Astrocyte (in vitro differentiated cells and primary cell): ENCODE measurements around the gene TGFBI. TPM values are rescaled to one million over a fixed set of nuclear protein-coding genes. Genes with fewer than 3 reads are reported as not detected.

Experiments used
- DNase-seq: peaks from one replicate; pipeline ENCODE4 v3.0.0-alpha.2; 2010; ENCODE audit warnings: low read depth
- FAIRE-seq: peaks from 2 replicates; lab custom pipeline; 2011; peaks lifted over from hg19 to GRCh38; lab: Jason Lieb, UNC
- H2AFZ ChIP-seq: 2 replicates; pipeline ENCODE4 v1.6.0; 2012; ENCODE audit warnings: low read depth, low read length, inconsistent platforms
- H3K27ac ChIP-seq: 2 replicates; pipeline ENCODE4 v1.5.1; 2011; ENCODE audit warnings: low read depth, low read length, inconsistent platforms
- H3K27me3 ChIP-seq: 2 replicates; pipeline ENCODE4 v1.6.0; 2011; ENCODE audit warnings: low read length, inconsistent platforms; ENCODE audit not compliant: insufficient read depth
- H3K36me3 ChIP-seq: 2 replicates; pipeline ENCODE4 v1.5.1; 2011; ENCODE audit warnings: low read length, inconsistent platforms; ENCODE audit not compliant: insufficient read depth
- H3K4me1 ChIP-seq: 2 replicates; pipeline ENCODE4 v1.5.1; 2011; ENCODE audit warnings: low read length, inconsistent platforms; ENCODE audit not compliant: insufficient read depth
- H3K4me2 ChIP-seq: 2 replicates; pipeline ENCODE4 v1.6.0; 2012; ENCODE audit warnings: low read length, inconsistent platforms
- H3K4me3 ChIP-seq: 2 replicates; pipeline ENCODE4 v1.5.1; 2011; ENCODE audit warnings: low read depth, mild to moderate bottlenecking, low read length, inconsistent platforms; ENCODE audit not compliant: insufficient read depth
- H3K79me2 ChIP-seq: 2 replicates; pipeline ENCODE4 v1.6.0; 2012; ENCODE audit warnings: mild to moderate bottlenecking, low read length, inconsistent platforms; ENCODE audit not compliant: insufficient read depth
- H3K9ac ChIP-seq: 2 replicates; pipeline ENCODE4 v1.6.0; 2012; ENCODE audit warnings: mild to moderate bottlenecking, low read length, inconsistent platforms
- H3K9me3 ChIP-seq: 2 replicates; pipeline ENCODE4 v1.5.1; 2012; ENCODE audit warnings: low read depth, mild to moderate bottlenecking, low read length, inconsistent platforms; ENCODE audit not compliant: insufficient read depth
- H4K20me1 ChIP-seq: 2 replicates; pipeline ENCODE4 v1.6.0; 2012; ENCODE audit warnings: low read length, inconsistent platforms; ENCODE audit not compliant: insufficient read depth
- H3K27ac Mint-ChIP-seq: one replicate; pipeline ENCODE4 v1.8.0; 2021; ENCODE audit warnings: mild to moderate bottlenecking, mixed read lengths; ENCODE audit not compliant: unreplicated experiment
- H3K27me3 Mint-ChIP-seq: one replicate; pipeline ENCODE4 v1.8.0; 2021; ENCODE audit warnings: low read depth, mixed read lengths; ENCODE audit not compliant: unreplicated experiment
- H3K36me3 Mint-ChIP-seq: one replicate; pipeline ENCODE4 v1.8.0; 2021; ENCODE audit warnings: low read depth, mixed read lengths; ENCODE audit not compliant: unreplicated experiment
- H3K4me1 Mint-ChIP-seq: one replicate; pipeline ENCODE4 v1.8.0; 2021; ENCODE audit warnings: low read depth, mixed read lengths; ENCODE audit not compliant: unreplicated experiment
- H3K4me3 Mint-ChIP-seq: one replicate; pipeline ENCODE4 v1.8.0; 2021; ENCODE audit warnings: mild to moderate bottlenecking, moderate library complexity, mixed read lengths; ENCODE audit not compliant: unreplicated experiment
- H3K9me3 Mint-ChIP-seq: one replicate; pipeline ENCODE4 v1.8.0; 2021; ENCODE audit warnings: mild to moderate bottlenecking, mixed read lengths; ENCODE audit not compliant: unreplicated experiment
- CTCF ChIP-seq: IDR thresholded peaks from 2 replicates; pipeline ENCODE4 v1.5.1; 2011; ENCODE audit warnings: low read depth, mild to moderate bottlenecking, inconsistent platforms, low read length, moderate library complexity; ENCODE audit not compliant: insufficient read depth
- EZH2 ChIP-seq: IDR thresholded peaks from 2 replicates; pipeline ENCODE4 v1.6.1; 2012; ENCODE audit warnings: mild to moderate bottlenecking, low read length, inconsistent platforms; ENCODE audit not compliant: insufficient read depth
- total RNA-seq: library from RNA; stranded (reverse); gene quantifications from 2 replicates; pipeline ENCODE4 v1.2.1, GENCODE V29; 2021

TGFBI gene
- total RNA-seq, 1 donor from 2014 or later = 1,145 TPM

- Mint-ChIP-seq H3K36me3 (peaks cover 40% of the 10 kb centered on the region), H3K9me3 (peaks cover 2% of the 10 kb centered on the region), H3K27ac (peak overlapping the region; percentile 78), H3K27me3 (peaks cover 17% of the 10 kb centered on the region), H3K4me3 (peak overlapping the region; percentile 92), H3K4me1 (peaks cover 60% of the 10 kb centered on the region)
- Histone ChIP-seq H3K4me2 (peak overlapping the region; percentile 96), H3K4me3 (peak overlapping the region; percentile 84), H3K79me2 (peaks cover 86% of the 10 kb centered on the region), H3K9me3 (no peaks in the 10 kb centered on the region), H3K4me1 (peaks cover 69% of the 10 kb centered on the region), H3K27ac (peak overlapping the region; percentile 89), H4K20me1 (peaks cover 59% of the 10 kb centered on the region), H2AFZ (no peak overlapping the region), H3K36me3 (peaks cover 43% of the 10 kb centered on the region), H3K9ac (peak overlapping the region; percentile 97), H3K27me3 (no peaks in the 10 kb centered on the region)
- DNase-seq (no peak), FAIRE-seq (no peak)
- TF ChIP-seq CTCF (no peak), EZH2 (no peak)
Measured at GRCh38 chr5:136030956-136031611, 2.3 kb downstream of the TGFBI start.

- Histone ChIP-seq H3K36me3 (peaks cover 43% of the 10 kb centered on the region), H3K9me3 (no peaks in the 10 kb centered on the region), H3K4me3 (peak overlapping the region; percentile 84), H4K20me1 (peaks cover 64% of the 10 kb centered on the region), H2AFZ (no peak overlapping the region), H3K27ac (peak overlapping the region; percentile 89), H3K79me2 (peaks cover 92% of the 10 kb centered on the region), H3K4me2 (peak overlapping the region; percentile 96), H3K4me1 (peaks cover 75% of the 10 kb centered on the region), H3K9ac (peak overlapping the region; percentile 97), H3K27me3 (no peaks in the 10 kb centered on the region)
- TF ChIP-seq EZH2 = no peak
- TF ChIP-seq CTCF = no peak
- Mint-ChIP-seq H3K4me3 (peak overlapping the region; percentile 92), H3K27me3 (peaks cover 14% of the 10 kb centered on the region), H3K36me3 (peaks cover 45% of the 10 kb centered on the region), H3K9me3 (peaks cover 6% of the 10 kb centered on the region), H3K4me1 (peaks cover 66% of the 10 kb centered on the region), H3K27ac (peak overlapping the region; percentile 78)
- FAIRE-seq (no peak), DNase-seq (peak; percentile 63)
Measured at GRCh38 chr5:136031711-136032110, 2.9 kb downstream of the TGFBI start.

GRCh38 chr5:136032564-136032963, 3.8 kb downstream of the TGFBI start:
- peaks cover 49% of the 10 kb centered on the region for H3K36me3 Mint-ChIP-seq

More at GRCh38 chr5:136032564-136032963, 3.8 kb downstream of the TGFBI start:
- Mint-ChIP-seq H3K27ac (peak overlapping the region; percentile 77), H3K9me3 (peaks cover 7% of the 10 kb centered on the region), H3K4me3 (peak overlapping the region; percentile 92), H3K4me1 (peaks cover 74% of the 10 kb centered on the region), H3K27me3 (peaks cover 6% of the 10 kb centered on the region)
- no peak overlapping the region for H2AFZ ChIP-seq
- H3K9ac ChIP-seq = peak overlapping the region; percentile 97
- TF ChIP-seq EZH2 (no peak), CTCF (no peak)
- FAIRE-seq (peak; percentile 62), DNase-seq (peak; percentile 74)
- H3K36me3 ChIP-seq = peaks cover 45% of the 10 kb centered on the region
- no peaks in the 10 kb centered on the region for H3K9me3 ChIP-seq
- peaks cover 83% of the 10 kb centered on the region for H3K4me1 ChIP-seq
- peak overlapping the region; percentile 84 for H3K4me3 ChIP-seq
- H3K27ac ChIP-seq = peak overlapping the region; percentile 89
- peaks cover 64% of the 10 kb centered on the region for H4K20me1 ChIP-seq
- peaks cover 94% of the 10 kb centered on the region for H3K79me2 ChIP-seq
- no peaks in the 10 kb centered on the region for H3K27me3 ChIP-seq
- peak overlapping the region; percentile 96 for H3K4me2 ChIP-seq
